Measurements from ENCODE around the gene OR7A10.

DNA sequence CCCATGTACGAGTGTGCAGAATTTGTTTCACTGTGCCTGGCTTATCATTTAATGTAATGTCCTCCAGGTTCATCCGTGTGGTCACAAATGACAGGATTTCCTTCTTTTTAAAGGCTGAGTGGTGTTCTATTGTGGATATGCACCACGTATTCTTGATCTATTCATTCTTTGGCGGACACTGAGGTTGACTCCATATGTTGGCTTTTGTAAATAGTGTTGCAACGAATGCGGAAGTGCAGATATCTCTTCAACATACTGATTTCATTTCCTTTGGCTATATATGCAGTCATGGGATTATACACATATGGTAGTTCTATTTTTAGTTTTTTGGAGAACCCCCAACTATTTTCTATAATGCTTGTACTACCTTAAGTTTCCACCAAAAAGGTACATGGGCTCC is 26.8 kb downstream of the OR7A10 start:
- TF ChIP-seq ZNF274 (IDR thresholded peaks at IDR 0.05; ENCODE audit: low read depth, low read length) = no peak
- no peak for TF ChIP-seq YY1 (IDR thresholded peaks at IDR 0.05; ENCODE audit: insufficient read depth, insufficient read length)
